HEK293 (cell line): ENCODE measurements around the gene WSCD2.
A peak's percentile ranks its signal among the peaks of the same experiment; 100 is the strongest.

Source experiments
- CTCF ChIA-PET: fragments of 350-600 bp; formaldehyde crosslinking; extraction: SDS; loops from one replicate; lab custom pipeline; 2021; ENCODE audit warnings: antibody characterized with exemption; lab: Yijun Ruan, JAX
- POLR2A ChIA-PET: fragments of 300-600 bp; formaldehyde crosslinking; extraction: SDS; loops from one replicate; lab custom pipeline; 2020; ENCODE audit warnings: antibody characterized with exemption, inconsistent platforms; lab: Yijun Ruan, JAX
- H3K27ac ChIP-seq: fragments of 200-500 bp; sonication (Bioruptor generic); 2 replicates; pipeline ENCODE4 v1.5.1; 2014; ENCODE audit warnings: low read depth, low read length, control low read depth, inconsistent platforms; ENCODE audit errors: extremely low read depth
- H3K36me3 ChIP-seq, 2 experiments: fragments of 200-500 bp in 1 of 2; sonication (Bioruptor generic) in 1 of 2; 1 replicate in 1 of 2; 2 replicates in 1 of 2; pipeline ENCODE4 v1.5.1; 2014 to 2017; ENCODE audit warnings: inconsistent platforms in 2 of 2, low read length in 2 of 2; ENCODE audit not compliant: control insufficient read depth in 2 of 2, insufficient read depth in 1 of 2
- H3K4me1 ChIP-seq: fragments of 200-500 bp; sonication (Bioruptor generic); 2 replicates; pipeline ENCODE4 v1.5.1; 2014; ENCODE audit warnings: mild to moderate bottlenecking, low read length, inconsistent platforms; ENCODE audit not compliant: control insufficient read depth, insufficient read depth
- H3K4me3 ChIP-seq: 2 replicates; pipeline ENCODE4 v1.5.1; 2011; ENCODE audit warnings: low read depth, mild to moderate bottlenecking, control low read depth, low read length, moderate library complexity
- H3K9me3 ChIP-seq: fragments of 200-500 bp; sonication (Bioruptor generic); 2 replicates; pipeline ENCODE4 v1.5.1; 2014; ENCODE audit warnings: low read depth, low read length, inconsistent platforms; ENCODE audit not compliant: control insufficient read depth, insufficient read depth
- ATF2 ChIP-seq: fragments of 450-650 bp; formaldehyde crosslinking; IDR thresholded peaks from 2 replicates; pipeline ENCODE4 v1.5.1; 2016; ENCODE audit warnings: missing biosample characterization, missing genetic modification characterization, low read depth
- GLI2 ChIP-seq: fragments of 450-650 bp; formaldehyde crosslinking; IDR thresholded peaks from 2 replicates; pipeline ENCODE4; 2017; ENCODE audit warnings: missing biosample characterization, missing genetic modification characterization, low read depth, borderline replicate concordance
- GLI4 ChIP-seq: fragments of 450-650 bp; formaldehyde crosslinking; IDR thresholded peaks from 2 replicates; pipeline ENCODE4 v1.5.1; 2016; ENCODE audit warnings: missing biosample characterization, missing genetic modification characterization
- ZBTB1 ChIP-seq: fragments of 450-650 bp; formaldehyde crosslinking; IDR thresholded peaks from 2 replicates; pipeline ENCODE4 v1.5.1; 2016; ENCODE audit warnings: missing biosample characterization, missing genetic modification characterization
- ZBTB17 ChIP-seq: fragments of 450-650 bp; formaldehyde crosslinking; IDR thresholded peaks from 2 replicates; pipeline ENCODE4 v1.5.1; 2016; ENCODE audit warnings: missing biosample characterization, missing genetic modification characterization
- ZBTB8A ChIP-seq: fragments of 450-650 bp; formaldehyde crosslinking; IDR thresholded peaks from 2 replicates; pipeline ENCODE4 v1.5.1; 2016; ENCODE audit warnings: missing biosample characterization, missing genetic modification characterization
- ZNF114 ChIP-seq: fragments of 450-650 bp; formaldehyde crosslinking; IDR thresholded peaks from 2 replicates; pipeline ENCODE4 v1.5.0; 2017; ENCODE audit warnings: missing biosample characterization, missing genetic modification characterization
- ZNF133 ChIP-seq: fragments of 450-650 bp; formaldehyde crosslinking; IDR thresholded peaks from 2 replicates; pipeline ENCODE4 v1.5.1; 2016; ENCODE audit warnings: missing biosample characterization, missing genetic modification characterization
- ZNF223 ChIP-seq: fragments of 450-650 bp; formaldehyde crosslinking; IDR thresholded peaks from 2 replicates; pipeline ENCODE4 v1.5.1; 2016; ENCODE audit warnings: missing biosample characterization, missing genetic modification characterization
- ZNF23 ChIP-seq: fragments of 450-650 bp; formaldehyde crosslinking; IDR thresholded peaks from 2 replicates; pipeline ENCODE4 v1.5.1; 2016; ENCODE audit warnings: missing biosample characterization, missing genetic modification characterization, borderline replicate concordance
- ZNF248 ChIP-seq: fragments of 450-650 bp; formaldehyde crosslinking; IDR thresholded peaks from 2 replicates; pipeline ENCODE4 v1.5.1; 2017; ENCODE audit warnings: missing biosample characterization, missing genetic modification characterization
- ZNF341 ChIP-seq: fragments of 450-650 bp; formaldehyde crosslinking; IDR thresholded peaks from 2 replicates; pipeline ENCODE4; 2016; ENCODE audit warnings: low read depth, missing biosample characterization, missing genetic modification characterization
- ZNF350 ChIP-seq: fragments of 450-650 bp; formaldehyde crosslinking; IDR thresholded peaks from 2 replicates; pipeline ENCODE4 v1.5.0; 2017; ENCODE audit warnings: missing biosample characterization, mild to moderate bottlenecking, missing genetic modification characterization
- ZNF391 ChIP-seq: fragments of 450-650 bp; formaldehyde crosslinking; IDR thresholded peaks from 2 replicates; pipeline ENCODE4 v1.5.1; 2016; ENCODE audit warnings: low read depth, missing biosample characterization, missing genetic modification characterization, borderline replicate concordance
- ZNF394 ChIP-seq: fragments of 450-650 bp; formaldehyde crosslinking; IDR thresholded peaks from 2 replicates; pipeline ENCODE4 v1.5.1; 2016; ENCODE audit warnings: missing biosample characterization, missing genetic modification characterization, mild to moderate bottlenecking, moderate library complexity, borderline replicate concordance
- ZNF398 ChIP-seq: fragments of 450-650 bp; formaldehyde crosslinking; IDR thresholded peaks from 2 replicates; pipeline ENCODE4 v1.5.1; 2017; ENCODE audit warnings: missing biosample characterization, missing genetic modification characterization
- ZNF433 ChIP-seq: fragments of 450-650 bp; formaldehyde crosslinking; IDR thresholded peaks from 2 replicates; pipeline ENCODE4 v1.5.1; 2016; ENCODE audit warnings: missing biosample characterization, missing genetic modification characterization, low read depth
- ZNF529 ChIP-seq: fragments of 450-650 bp; formaldehyde crosslinking; IDR thresholded peaks from 2 replicates; pipeline ENCODE4 v1.5.1; 2017; ENCODE audit warnings: missing genetic modification characterization, missing biosample characterization; ENCODE audit not compliant: insufficient replicate concordance
- ZNF548 ChIP-seq: fragments of 450-650 bp; formaldehyde crosslinking; IDR thresholded peaks from 2 replicates; pipeline ENCODE4 v1.5.1; 2016; ENCODE audit warnings: missing biosample characterization, missing genetic modification characterization
- ZNF600 ChIP-seq: fragments of 450-650 bp; formaldehyde crosslinking; IDR thresholded peaks from 2 replicates; pipeline ENCODE4 v1.5.1; 2016; ENCODE audit warnings: missing biosample characterization, missing genetic modification characterization
- ZNF629 ChIP-seq: fragments of 450-650 bp; formaldehyde crosslinking; IDR thresholded peaks from 2 replicates; pipeline ENCODE4 v1.5.1; 2017; ENCODE audit warnings: missing biosample characterization, missing genetic modification characterization
- ZNF677 ChIP-seq: fragments of 450-650 bp; IDR thresholded peaks from 2 replicates; pipeline ENCODE4 v1.5.0; 2018; ENCODE audit warnings: missing biosample characterization, mild to moderate bottlenecking, missing genetic modification characterization, moderate library complexity
- ZNF701 ChIP-seq: fragments of 450-650 bp; formaldehyde crosslinking; IDR thresholded peaks from 2 replicates; pipeline ENCODE4 v1.5.1; 2016; ENCODE audit warnings: missing biosample characterization, missing genetic modification characterization
- ZNF777 ChIP-seq: fragments of 450-650 bp; formaldehyde crosslinking; IDR thresholded peaks from 2 replicates; pipeline ENCODE4 v1.5.1; 2017; ENCODE audit warnings: missing biosample characterization, missing genetic modification characterization, borderline replicate concordance
- TF ChIP-seq, protein P1 (sequence below): fragments of 450-650 bp; formaldehyde crosslinking; IDR thresholded peaks from 2 replicates; pipeline ENCODE4; 2016; ENCODE audit warnings: missing biosample characterization, missing genetic modification characterization
- TF ChIP-seq, protein P2 (sequence below): fragments of 450-650 bp; formaldehyde crosslinking; IDR thresholded peaks from 2 replicates; pipeline ENCODE4 v1.5.0; 2017; ENCODE audit warnings: missing biosample characterization, missing genetic modification characterization, borderline replicate concordance

WSCD2 gene

GRCh38 chr12:108240928-108241327, 111.8 kb downstream of the WSCD2 start:
- Histone ChIP-seq H3K27ac (no peak overlapping the region), H3K9me3 (no peaks in the 10 kb centered on the region; the same call in 1 of the 2 replicates), H3K4me3 (no peak overlapping the region), H3K4me1 (no peaks in the 10 kb centered on the region), H3K36me3 (no peaks in the 10 kb centered on the region)
- ChIA-PET POLR2A (no interaction called here), CTCF (no interaction called here)
- TF ChIP-seq ZBTB1, result no peak
- no peak for TF ChIP-seq ZNF248 (tag by site-specific recombination)

GRCh38 chr12:108241986-108242703, 113.1 kb downstream of the WSCD2 start:
- Histone ChIP-seq H3K9me3 (no peaks in the 10 kb centered on the region; the same call in 1 of the 2 replicates), H3K27ac (no peak overlapping the region), H3K4me3 (no peak overlapping the region), H3K4me1 (no peaks in the 10 kb centered on the region), H3K36me3 (no peaks in the 10 kb centered on the region)
- POLR2A ChIA-PET, result no interaction called here
- TF ChIP-seq ZBTB8A, result no peak
- 0 out of 2 replicates have a peak, but pooled peaks have one; percentile 15 for TF ChIP-seq ZBTB17
- 0 out of 2 replicates have a peak, but pooled peaks have one; percentile 9 for TF ChIP-seq ZNF398 (tag by site-specific recombination)
- TF ChIP-seq ZNF23, result no peak
- no peak for TF ChIP-seq GLI4
- no peak for TF ChIP-seq ZNF133 (tag by site-specific recombination)
- TF ChIP-seq ZNF341, result peak; percentile 60
- TF ChIP-seq ATF2, result peak; percentile 86
- TF ChIP-seq ZNF600 (tag by site-specific recombination), result peak; percentile 62; the same call in 1 of the 2 replicates
- peak; percentile 45; the same call in 1 of the 2 replicates for TF ChIP-seq ZNF394 (tag by site-specific recombination)
- TF ChIP-seq ZNF629 (tag by site-specific recombination), result peak; percentile 60
- CTCF ChIA-PET, result no interaction called here

GRCh38 chr12:108247130-108247529, 118.0 kb downstream of the WSCD2 start:
- Histone ChIP-seq H3K36me3 (no peaks in the 10 kb centered on the region), H3K9me3 (no peaks in the 10 kb centered on the region), H3K4me1 (no peaks in the 10 kb centered on the region), H3K4me3 (no peak overlapping the region), H3K27ac (no peak overlapping the region)
- CTCF ChIA-PET, result interaction anchor here (1.1 to 1.5 kb wide), 3 partner anchors 10 to 335 kb away, joined by 3 to 4 read pairs (median 4); no protein-coding TSS in a partner anchor
- POLR2A ChIA-PET, result no interaction called here
- TF ChIP-seq ZNF701 (no peak), ZNF391 (tag by site-specific recombination) (no peak), ZNF677 (tag by site-specific recombination) (no peak), ZNF133 (tag by site-specific recombination) (no peak), ZNF433 (tag by site-specific recombination) (no peak), ZNF529 (tag by site-specific recombination) (no peak), ZNF548 (tag by site-specific recombination) (no peak), GLI2 (tag by site-specific recombination) (no peak), ZNF350 (tag by site-specific recombination) (no peak), ZNF114 (tag by site-specific recombination) (no peak), ZNF777 (tag by site-specific recombination) (no peak), ZNF223 (tag by site-specific recombination) (no peak)
- TF ChIP-seq, protein P1, sequence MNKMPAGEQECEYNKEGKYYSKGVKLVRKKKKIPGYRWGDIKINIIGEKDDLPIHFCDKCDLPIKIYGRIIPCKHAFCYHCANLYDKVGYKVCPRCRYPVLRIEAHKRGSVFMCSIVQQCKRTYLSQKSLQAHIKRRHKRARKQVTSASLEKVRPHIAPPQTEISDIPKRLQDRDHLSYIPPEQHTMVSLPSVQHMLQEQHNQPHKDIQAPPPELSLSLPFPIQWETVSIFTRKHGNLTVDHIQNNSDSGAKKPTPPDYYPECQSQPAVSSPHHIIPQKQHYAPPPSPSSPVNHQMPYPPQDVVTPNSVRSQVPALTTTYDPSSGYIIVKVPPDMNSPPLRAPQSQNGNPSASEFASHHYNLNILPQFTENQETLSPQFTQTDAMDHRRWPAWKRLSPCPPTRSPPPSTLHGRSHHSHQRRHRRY (tag by site-specific recombination), result no peak
- TF ChIP-seq, protein P2, sequence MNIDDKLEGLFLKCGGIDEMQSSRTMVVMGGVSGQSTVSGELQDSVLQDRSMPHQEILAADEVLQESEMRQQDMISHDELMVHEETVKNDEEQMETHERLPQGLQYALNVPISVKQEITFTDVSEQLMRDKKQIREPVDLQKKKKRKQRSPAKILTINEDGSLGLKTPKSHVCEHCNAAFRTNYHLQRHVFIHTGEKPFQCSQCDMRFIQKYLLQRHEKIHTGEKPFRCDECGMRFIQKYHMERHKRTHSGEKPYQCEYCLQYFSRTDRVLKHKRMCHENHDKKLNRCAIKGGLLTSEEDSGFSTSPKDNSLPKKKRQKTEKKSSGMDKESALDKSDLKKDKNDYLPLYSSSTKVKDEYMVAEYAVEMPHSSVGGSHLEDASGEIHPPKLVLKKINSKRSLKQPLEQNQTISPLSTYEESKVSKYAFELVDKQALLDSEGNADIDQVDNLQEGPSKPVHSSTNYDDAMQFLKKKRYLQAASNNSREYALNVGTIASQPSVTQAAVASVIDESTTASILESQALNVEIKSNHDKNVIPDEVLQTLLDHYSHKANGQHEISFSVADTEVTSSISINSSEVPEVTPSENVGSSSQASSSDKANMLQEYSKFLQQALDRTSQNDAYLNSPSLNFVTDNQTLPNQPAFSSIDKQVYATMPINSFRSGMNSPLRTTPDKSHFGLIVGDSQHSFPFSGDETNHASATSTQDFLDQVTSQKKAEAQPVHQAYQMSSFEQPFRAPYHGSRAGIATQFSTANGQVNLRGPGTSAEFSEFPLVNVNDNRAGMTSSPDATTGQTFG (tag by site-specific recombination), result no peak
